GM23248 (cell line): ENCODE data around the gene ITGAL. TPM values are rescaled to one million over a fixed set of nuclear protein-coding genes. Genes with fewer than 3 reads are reported as not detected.
"Not testable (repeated sequence)": the region's sequence is repeated elsewhere in the genome, so short reads cannot be mapped to it uniquely, and the experiment has no call there.

Experiments
- DNase-seq: peaks from one replicate; pipeline ENCODE4 v3.0.0-alpha.2; 2015
- H2AFZ ChIP-seq: fragments of 200-600 bp; sonication (generic); 2 replicates; pipeline ENCODE4 v1.6.1; 2016; ENCODE audit warnings: antibody characterized with exemption
- H3F3A ChIP-seq: fragments of 200-600 bp; sonication (generic); 2 replicates; pipeline ENCODE4 v1.6.1; 2016; ENCODE audit warnings: mild to moderate bottlenecking, antibody characterized with exemption, mixed run types; ENCODE audit not compliant: insufficient read depth
- H3K27ac ChIP-seq: fragments of 200-600 bp; sonication (generic); 2 replicates; pipeline ENCODE4 v1.5.1; 2016; ENCODE audit warnings: mild to moderate bottlenecking
- H3K27me3 ChIP-seq: fragments of 200-600 bp; sonication (generic); replicated peaks from 2 replicates; pipeline ENCODE4 v1.6.1; 2016; ENCODE audit warnings: mild to moderate bottlenecking; ENCODE audit not compliant: insufficient read depth
- H3K36me3 ChIP-seq: fragments of 200-600 bp; sonication (generic); 2 replicates; pipeline ENCODE4 v1.6.1; 2016; ENCODE audit warnings: low read depth, mild to moderate bottlenecking
- H3K4me1 ChIP-seq: fragments of 200-600 bp; sonication (generic); 2 replicates; pipeline ENCODE4 v1.6.1; 2016; ENCODE audit warnings: mild to moderate bottlenecking; ENCODE audit not compliant: insufficient read depth
- H3K4me2 ChIP-seq: fragments of 200-600 bp; sonication (generic); one replicate; pipeline ENCODE4 v1.6.1; 2016; ENCODE audit warnings: mild to moderate bottlenecking; ENCODE audit not compliant: unreplicated experiment
- H3K4me3 ChIP-seq: fragments of 200-600 bp; sonication (generic); 2 replicates; pipeline ENCODE4 v1.5.1; 2016; ENCODE audit warnings: mild to moderate bottlenecking
- H3K79me2 ChIP-seq: fragments of 200-600 bp; sonication (generic); 2 replicates; pipeline ENCODE4 v1.6.1; 2016; ENCODE audit warnings: mild to moderate bottlenecking; ENCODE audit not compliant: insufficient read depth
- H3K9ac ChIP-seq: fragments of 200-600 bp; sonication (generic); 2 replicates; pipeline ENCODE4 v1.6.1; 2016; ENCODE audit warnings: mild to moderate bottlenecking
- H3K9me2 ChIP-seq: fragments of 200-600 bp; sonication (generic); 2 replicates; pipeline ENCODE4 v1.6.1; 2016; ENCODE audit warnings: mixed run types, mild to moderate bottlenecking, moderate library complexity; ENCODE audit not compliant: insufficient read depth
- H3K9me3 ChIP-seq: fragments of 200-600 bp; sonication (generic); one replicate; pipeline ENCODE4 v1.6.1; 2017; ENCODE audit warnings: low read depth
- H4K20me1 ChIP-seq: fragments of 200-600 bp; sonication (generic); 2 replicates; pipeline ENCODE4 v1.6.0; 2016; ENCODE audit not compliant: insufficient read depth
- EZH2 ChIP-seq: fragments of 200-600 bp; sonication (generic); IDR thresholded peaks from 2 replicates; pipeline ENCODE4 v1.6.1; 2018; ENCODE audit warnings: antibody characterized with exemption, mild to moderate bottlenecking; ENCODE audit not compliant: insufficient read depth, poor library complexity, severe bottlenecking
- EZH2phosphoT487 ChIP-seq: fragments of 200-600 bp; sonication (generic); IDR thresholded peaks from 2 replicates; pipeline ENCODE4 v1.6.1; 2018; ENCODE audit warnings: antibody characterized with exemption, moderate library complexity, mild to moderate bottlenecking, low read depth; ENCODE audit not compliant: insufficient read depth
- WGBS, 2 experiments: methylation state at CpG; one replicate each; pipeline ENCODE4 v1.1.6; 2015 to 2017; ENCODE audit warnings: low lambda C conversion rate in 2 of 2, low coverage in 1 of 2; ENCODE audit errors: missing lambda C conversion rate in 2 of 2; 5-methylcytosine and 5-hydroxymethylcytosine counted together
- in situ Hi-C: fragments of 300-500 bp; cut with MboI; formaldehyde crosslinking; loops from 2 replicates; pipeline ENCODE4 v1.15.0; 2020
- polyA plus RNA-seq: library from polyadenylated mRNA; unstranded; fragments of >200 nt; fragmentation: Nextera tagmentation; extraction: Ambion mirVana; gene quantifications from 2 replicates; pipeline ENCODE4 v1.2.1, GENCODE V29; 2016
- total RNA-seq: library from RNA; depleted of rRNA; stranded (reverse); fragments of >200 nt; shearing (Covaris generic); gene quantifications from 2 replicates; pipeline ENCODE4 v1.2.3, GENCODE V29; 2014

ITGAL gene
- total and polyA plus RNA-seq, 2 experiments from 2014 or later = 0.65 TPM; not detected in 1

DNA sequence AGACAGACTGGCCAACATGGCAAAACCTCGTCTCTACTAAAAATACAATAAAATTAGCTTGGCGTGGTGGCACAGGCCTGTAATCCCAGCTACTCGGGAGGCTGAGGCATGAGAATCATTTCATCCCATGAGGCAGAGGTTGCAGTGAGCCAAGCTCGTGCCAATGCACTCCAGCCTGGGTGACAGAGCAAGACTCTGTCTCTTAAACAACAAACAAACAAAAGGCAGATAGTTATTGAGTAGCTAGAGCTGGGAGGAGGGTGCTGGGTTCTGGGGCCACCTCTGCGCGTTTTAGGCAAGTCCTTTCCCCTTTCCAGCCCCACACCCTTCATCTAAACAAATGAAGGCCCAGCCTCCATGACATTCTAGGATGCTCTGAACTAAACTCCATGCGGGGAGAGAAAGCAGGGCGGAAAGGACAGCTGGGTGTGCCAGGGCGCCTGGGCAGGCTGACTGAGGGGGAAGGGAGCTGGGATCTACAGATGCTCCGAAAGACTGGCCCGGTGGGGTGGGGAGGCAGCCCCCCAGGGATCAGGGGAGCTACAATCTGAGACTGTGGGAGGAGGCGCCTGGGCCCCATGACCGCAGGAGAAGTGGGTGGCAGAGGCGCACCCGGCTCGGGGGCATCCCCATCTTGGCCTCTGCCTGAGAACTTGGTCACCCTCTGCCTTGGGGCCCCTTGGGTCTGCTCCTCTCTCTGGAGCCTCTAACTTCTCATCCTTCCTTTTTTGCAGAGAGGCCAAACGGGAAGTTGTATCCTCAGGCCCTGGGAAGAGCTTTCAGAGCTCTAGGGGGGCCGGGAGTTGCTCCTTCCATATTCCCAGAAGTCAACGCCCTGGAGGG, 910 bp downstream of the ITGAL start:
- DNase-seq = no peak
- TF ChIP-seq EZH2phosphoT487 (no peak), EZH2 (no peak)
- Histone ChIP-seq H2AFZ (no peak overlapping the region), H3K4me2 (no peak overlapping the region), H3F3A (peaks cover 6% of the 10 kb centered on the region; the same call in 1 of the 2 replicates), H3K36me3 (no peaks in the 10 kb centered on the region), H3K79me2 (no peaks in the 10 kb centered on the region), H3K9ac (no peak overlapping the region), H4K20me1 (no peaks in the 10 kb centered on the region), H3K27me3 (peaks cover 48% of the 10 kb centered on the region), H3K4me3 (no peak overlapping the region), H3K4me1 (no peaks in the 10 kb centered on the region), H3K9me3 (no peaks in the 10 kb centered on the region), H3K9me2 (no peaks in the 10 kb centered on the region), H3K27ac (no peak overlapping the region)
- WGBS, 2 experiments = 41 to 48% methylated on average over 17 to 18 of the region's 19 CpGs
- in situ Hi-C loops = no loop called here

DNA sequence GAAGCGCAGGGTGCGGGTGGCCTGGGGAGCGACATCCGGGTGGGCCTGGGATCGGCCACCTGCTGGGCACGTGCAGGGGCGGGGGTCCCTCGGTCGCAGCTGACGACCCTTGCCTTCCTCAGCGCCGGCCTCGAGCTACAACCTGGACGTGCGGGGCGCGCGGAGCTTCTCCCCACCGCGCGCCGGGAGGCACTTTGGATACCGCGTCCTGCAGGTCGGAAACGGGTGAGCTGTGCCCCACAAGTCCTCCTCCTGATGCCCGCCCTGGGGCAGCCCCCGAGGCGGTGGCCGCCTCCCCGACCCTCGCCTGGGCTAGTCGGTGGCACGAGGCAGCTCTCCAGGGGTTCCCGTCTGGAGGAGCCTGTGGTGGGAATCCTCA, 1.5 kb downstream of the ITGAL start:
- H3F3A ChIP-seq = peaks cover 6% of the 10 kb centered on the region; the same call in 1 of the 2 replicates
- H3K4me1 ChIP-seq = no peaks in the 10 kb centered on the region
- H4K20me1 ChIP-seq = no peaks in the 10 kb centered on the region
- H3K4me2 ChIP-seq = no peak overlapping the region
- no peaks in the 10 kb centered on the region for H3K36me3 ChIP-seq
- H2AFZ ChIP-seq = no peak overlapping the region
- WGBS, 2 experiments = 0 to 1% methylated on average over 21 to 25 of the region's 35 CpGs
- no peak for TF ChIP-seq EZH2phosphoT487
- no peak for TF ChIP-seq EZH2
- no peak overlapping the region for H3K4me3 ChIP-seq
- peaks cover 48% of the 10 kb centered on the region for H3K27me3 ChIP-seq
- no peaks in the 10 kb centered on the region for H3K9me2 ChIP-seq
- no peaks in the 10 kb centered on the region for H3K79me2 ChIP-seq
- no peak overlapping the region for H3K9ac ChIP-seq
- no peaks in the 10 kb centered on the region for H3K9me3 ChIP-seq
- in situ Hi-C loops = no loop called here
- no peak overlapping the region for H3K27ac ChIP-seq
- DNase-seq = no peak

- in situ Hi-C loops = no loop called here
- Histone ChIP-seq H3K27me3 (peaks cover 48% of the 10 kb centered on the region), H3K79me2 (no peaks in the 10 kb centered on the region), H3K4me1 (no peaks in the 10 kb centered on the region), H3F3A (0 out of 2 replicates have a peak, but pooled peaks cover under 1% of the 10 kb centered on the region), H3K27ac (no peak overlapping the region), H3K9me3 (no peaks in the 10 kb centered on the region), H3K9ac (no peak overlapping the region), H2AFZ (no peak overlapping the region), H4K20me1 (no peaks in the 10 kb centered on the region), H3K4me2 (no peak overlapping the region), H3K9me2 (no peaks in the 10 kb centered on the region), H3K4me3 (no peak overlapping the region), H3K36me3 (no peaks in the 10 kb centered on the region)
- DNase-seq = no peak
- 43 to 53% methylated on average over 7 of the region's 7 CpGs for WGBS, 2 experiments
- TF ChIP-seq EZH2phosphoT487 = no peak
- no peak for TF ChIP-seq EZH2
Measured at GRCh38 chr16:30474684-30475083, 2.1 kb downstream of the ITGAL start.

GRCh38 chr16:30476991-30477390, 4.4 kb downstream of the ITGAL start:
- H3K9me2 ChIP-seq = no peaks in the 10 kb centered on the region
- no peak overlapping the region for H3K4me3 ChIP-seq
- DNase-seq = no peak
- no peaks in the 10 kb centered on the region for H3K4me1 ChIP-seq
- H4K20me1 ChIP-seq = no peaks in the 10 kb centered on the region
- H3K79me2 ChIP-seq = no peaks in the 10 kb centered on the region
- peaks cover 48% of the 10 kb centered on the region for H3K27me3 ChIP-seq
- in situ Hi-C loops = no loop called here
- no peak overlapping the region for H3K9ac ChIP-seq
- WGBS, 2 experiments = 21 to 28% methylated on average over 3 of the region's 3 CpGs
- H3K36me3 ChIP-seq = no peaks in the 10 kb centered on the region
- no peaks in the 10 kb centered on the region for H3K9me3 ChIP-seq
- H2AFZ ChIP-seq = no peak overlapping the region
- H3F3A ChIP-seq = no peaks in the 10 kb centered on the region
- no peak overlapping the region for H3K4me2 ChIP-seq
- TF ChIP-seq EZH2 (no peak), EZH2phosphoT487 (no peak)
- no peak overlapping the region for H3K27ac ChIP-seq

GRCh38 chr16:30477773-30478172, 5.2 kb downstream of the ITGAL start:
- H3F3A ChIP-seq, in situ Hi-C loops, H3K9ac ChIP-seq, H2AFZ ChIP-seq, H3K27ac ChIP-seq, H3K4me2 ChIP-seq, H3K4me1 ChIP-seq, H4K20me1 ChIP-seq, H3K36me3 ChIP-seq, DNase-seq, H3K4me3 ChIP-seq, H3K9me2 ChIP-seq, H3K9me3 ChIP-seq, H3K79me2 ChIP-seq: not testable (repeated sequence)
- 58 to 64% methylated on average over 2 to 3 of the region's 3 CpGs for WGBS, 2 experiments
- peaks cover 43% of the 10 kb centered on the region for H3K27me3 ChIP-seq
